Measurements from ENCODE around the gene FIBCD1. TPM values are rescaled to one million over a fixed set of nuclear protein-coding genes. Genes with fewer than 3 reads are reported as not detected.

Gene FIBCD1
- total and polyA plus RNA-seq, 9 of the 15 experiments (the other 6 are each of a cell fraction or from before 2014, with no cell fraction given) = 0.53 to 1.2 (median 0.95) TPM; not detected in 4

DNA sequence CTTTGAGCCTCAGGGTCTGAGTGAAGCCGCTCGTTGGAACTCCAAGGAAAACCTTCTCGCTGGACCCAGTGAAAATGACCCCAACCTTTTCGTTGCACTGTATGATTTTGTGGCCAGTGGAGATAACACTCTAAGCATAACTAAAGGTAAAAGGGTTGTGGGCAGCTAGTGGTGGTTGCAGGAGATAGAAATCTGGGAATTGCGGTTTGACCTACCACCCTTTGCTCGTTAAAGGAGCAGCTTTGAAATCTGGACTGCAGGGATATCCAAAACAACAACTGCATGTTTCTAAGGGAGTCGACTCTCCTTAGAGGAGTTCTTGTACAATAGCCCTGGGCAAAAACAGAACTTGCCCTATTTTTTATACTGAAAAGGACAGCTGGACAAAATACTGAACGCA is 85.0 kb downstream of the FIBCD1 start (continued):
- TF ChIP-seq RAD21 (CRISPR knock-in tag; conservative IDR thresholded peaks at IDR 0.05 in 1 of 2, IDR thresholded peaks at IDR 0.05 in 1 of 2) = no peak

DNA sequence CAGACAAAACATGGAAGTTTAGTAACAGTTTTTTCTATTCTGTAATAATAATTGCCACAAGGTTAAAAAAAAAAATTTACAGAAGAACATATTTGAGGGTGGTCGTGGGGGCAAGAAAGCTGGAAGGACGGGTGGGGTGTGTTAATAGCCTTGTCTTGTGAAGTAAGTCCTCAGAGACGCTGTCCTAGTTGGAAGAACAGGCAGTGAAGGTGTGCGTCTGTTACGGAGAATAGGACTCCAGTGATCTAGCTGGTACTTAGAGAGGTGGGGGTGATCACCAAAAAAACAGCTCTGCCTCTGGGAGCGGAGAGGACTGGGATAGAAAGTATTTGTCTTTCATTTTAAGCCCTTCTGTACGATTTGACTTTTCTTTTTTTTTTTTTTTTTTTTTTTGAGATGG is 86.2 kb downstream of the FIBCD1 start:
- no peak overlapping the region for H2AFZ ChIP-seq (ENCODE audit: low read depth, low read length)
- ATAC-seq = no peak
- H3K9me3 ChIP-seq (replicated peaks; ENCODE audit: control insufficient read depth, insufficient read depth, low read depth, low read length) = no peaks in the 10 kb centered on the region
- H3K36me3 ChIP-seq (ENCODE audit: control insufficient read depth, insufficient read depth, low read length) = peaks cover 37% of the 10 kb centered on the region
- H3K4me2 ChIP-seq (ENCODE audit: insufficient read depth, low read length) = no peak overlapping the region
- no peak overlapping the region for H3K27ac ChIP-seq (ENCODE audit: extremely low read depth, low read depth, low read length)
- intact Hi-C loops (cut with micrococcal nuclease) (no loop called here), in situ Hi-C loops (cut with MboI) (no loop called here)
- no peak for DNase-seq (ENCODE audit: extremely low read depth in 1 of 4, low spot score in 3 of 4)
- CTCF ChIA-PET (ENCODE audit: low intra/inter-chr PET ratio) = interaction anchor here (1.0 to 1.3 kb wide), 2 partner anchors 9 to 28 kb away, joined by 3 read pairs; no protein-coding TSS in a partner anchor
- peaks cover 17% of the 10 kb centered on the region for H4K20me1 ChIP-seq (replicated peaks; ENCODE audit: control insufficient read depth, insufficient read depth, low read length)
- POLR2A ChIA-PET = interaction anchor here (0.7 to 7.5 kb wide), 15 partner anchors 9 to 130 kb away, joined by 3 to 99 read pairs (median 4); partner anchors contain the start of gene ABL1
- BruUV-seq (replicated peaks) = no TSS peak
- H3K79me2 ChIP-seq (ENCODE audit: control insufficient read depth, insufficient read depth, low read length) = no peaks in the 10 kb centered on the region
- no peaks in the 10 kb centered on the region for H3K9me1 ChIP-seq (ENCODE audit: control insufficient read depth, insufficient read depth, low read length)
- FAIRE-seq = no peak
- 70% methylated on average over 7 of the region's 7 CpGs for WGBS (ENCODE audit: insufficient coverage, low coverage, missing lambda C conversion rate)
- no peak overlapping the region for H3K9ac ChIP-seq (ENCODE audit: insufficient read depth in 1 of 2, low read depth in 2 of 2, low read length in 2 of 2)
- no peaks in the 10 kb centered on the region for H3K27me3 ChIP-seq (ENCODE audit: control insufficient read depth in 2 of 2, insufficient read depth in 2 of 2, low read length in 2 of 2)
- TF ChIP-seq, protein P1, sequence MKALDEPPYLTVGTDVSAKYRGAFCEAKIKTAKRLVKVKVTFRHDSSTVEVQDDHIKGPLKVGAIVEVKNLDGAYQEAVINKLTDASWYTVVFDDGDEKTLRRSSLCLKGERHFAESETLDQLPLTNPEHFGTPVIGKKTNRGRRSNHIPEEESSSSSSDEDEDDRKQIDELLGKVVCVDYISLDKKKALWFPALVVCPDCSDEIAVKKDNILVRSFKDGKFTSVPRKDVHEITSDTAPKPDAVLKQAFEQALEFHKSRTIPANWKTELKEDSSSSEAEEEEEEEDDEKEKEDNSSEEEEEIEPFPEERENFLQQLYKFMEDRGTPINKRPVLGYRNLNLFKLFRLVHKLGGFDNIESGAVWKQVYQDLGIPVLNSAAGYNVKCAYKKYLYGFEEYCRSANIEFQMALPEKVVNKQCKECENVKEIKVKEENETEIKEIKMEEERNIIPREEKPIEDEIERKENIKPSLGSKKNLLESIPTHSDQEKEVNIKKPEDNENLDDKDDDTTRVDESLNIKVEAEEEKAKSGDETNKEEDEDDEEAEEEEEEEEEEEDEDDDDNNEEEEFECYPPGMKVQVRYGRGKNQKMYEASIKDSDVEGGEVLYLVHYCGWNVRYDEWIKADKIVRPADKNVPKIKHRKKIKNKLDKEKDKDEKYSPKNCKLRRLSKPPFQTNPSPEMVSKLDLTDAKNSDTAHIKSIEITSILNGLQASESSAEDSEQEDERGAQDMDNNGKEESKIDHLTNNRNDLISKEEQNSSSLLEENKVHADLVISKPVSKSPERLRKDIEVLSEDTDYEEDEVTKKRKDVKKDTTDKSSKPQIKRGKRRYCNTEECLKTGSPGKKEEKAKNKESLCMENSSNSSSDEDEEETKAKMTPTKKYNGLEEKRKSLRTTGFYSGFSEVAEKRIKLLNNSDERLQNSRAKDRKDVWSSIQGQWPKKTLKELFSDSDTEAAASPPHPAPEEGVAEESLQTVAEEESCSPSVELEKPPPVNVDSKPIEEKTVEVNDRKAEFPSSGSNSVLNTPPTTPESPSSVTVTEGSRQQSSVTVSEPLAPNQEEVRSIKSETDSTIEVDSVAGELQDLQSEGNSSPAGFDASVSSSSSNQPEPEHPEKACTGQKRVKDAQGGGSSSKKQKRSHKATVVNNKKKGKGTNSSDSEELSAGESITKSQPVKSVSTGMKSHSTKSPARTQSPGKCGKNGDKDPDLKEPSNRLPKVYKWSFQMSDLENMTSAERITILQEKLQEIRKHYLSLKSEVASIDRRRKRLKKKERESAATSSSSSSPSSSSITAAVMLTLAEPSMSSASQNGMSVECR (CRISPR knock-in tag; IDR thresholded peaks at IDR 0.05) = no peak
- TF ChIP-seq RBM22 (IDR thresholded peaks at IDR 0.05; ENCODE audit: low read depth, low read length, poor library complexity, severe bottlenecking) = no peak
- no peak for TF ChIP-seq RB1 (IDR thresholded peaks at IDR 0.05; ENCODE audit: low read depth)
- no peak for TF ChIP-seq POLR3G (IDR thresholded peaks at IDR 0.05; ENCODE audit: extremely low read depth, insufficient read length, insufficient replicate concordance)
- no peak for TF ChIP-seq ETV6 (IDR thresholded peaks at IDR 0.05; ENCODE audit: borderline replicate concordance in 1 of 2, low read depth in 2 of 2, low read length in 1 of 2)
- no peak for TF ChIP-seq ETV6 (CRISPR knock-in tag; IDR thresholded peaks at IDR 0.05; ENCODE audit: borderline replicate concordance)
- no peak for TF ChIP-seq KAT7 (CRISPR knock-in tag; IDR thresholded peaks at IDR 0.05; ENCODE audit: borderline replicate concordance)
- no peak for TF ChIP-seq ZNF431 (CRISPR knock-in tag; IDR thresholded peaks at IDR 0.05)
- H3K4me1 ChIP-seq (replicated peaks in 1 of 2; ENCODE audit: control insufficient read depth in 2 of 2, insufficient read depth in 2 of 2, low read length in 2 of 2) = no peaks in the 10 kb centered on the region; a peak in 1 of 5 replicates
- H3K4me3 ChIP-seq = no peak overlapping the region

Measured in K562 (cell line).